Measurements from ENCODE around the gene PLEKHG7.

Gene PLEKHG7

GRCh38 chr12:92721656-92722055, 18.9 kb downstream of the PLEKHG7 start:
- no peak for DNase-seq (ENCODE audit: low read depth)
- H3K4me3 ChIP-seq (ENCODE audit: low read length), result no peak overlapping the region
- no peak for TF ChIP-seq CTCF (conservative IDR thresholded peaks at IDR 0.05; ENCODE audit: low read depth, low read length)

GRCh38 chr12:92722897-92723296, 20.1 kb downstream of the PLEKHG7 start:
- no peak for DNase-seq (ENCODE audit: low read depth)
- no peak overlapping the region for H3K4me3 ChIP-seq (ENCODE audit: low read length)
- TF ChIP-seq CTCF (conservative IDR thresholded peaks at IDR 0.05; ENCODE audit: low read depth, low read length), result no peak

- H3K4me3 ChIP-seq (ENCODE audit: low read length), result no peak overlapping the region
- no peak for TF ChIP-seq CTCF (conservative IDR thresholded peaks at IDR 0.05; ENCODE audit: low read depth, low read length)
- no peak for DNase-seq (ENCODE audit: low read depth)
These were observed 24.1 kb downstream of the PLEKHG7 start for GRCh38 chr12:92726850-92727249.

GRCh38 chr12:92729773-92730305, 27.1 kb downstream of the PLEKHG7 start:
- DNase-seq (ENCODE audit: low read depth), result no peak
- TF ChIP-seq CTCF (conservative IDR thresholded peaks at IDR 0.05; ENCODE audit: low read depth, low read length), result no peak
- no peak overlapping the region for H3K4me3 ChIP-seq (ENCODE audit: low read length)

GRCh38 chr12:92730758-92731157, 28.0 kb downstream of the PLEKHG7 start:
- no peak for TF ChIP-seq CTCF (conservative IDR thresholded peaks at IDR 0.05; ENCODE audit: low read depth, low read length)
- H3K4me3 ChIP-seq (ENCODE audit: low read length), result no peak overlapping the region
- DNase-seq (ENCODE audit: low read depth), result no peak

- no peak for DNase-seq (ENCODE audit: low read depth)
- TF ChIP-seq CTCF (conservative IDR thresholded peaks at IDR 0.05; ENCODE audit: low read depth, low read length), result no peak
- H3K4me3 ChIP-seq (ENCODE audit: low read length), result no peak overlapping the region
These were observed 29.4 kb downstream of the PLEKHG7 start for GRCh38 chr12:92732216-92732615.

- no peak for DNase-seq (ENCODE audit: low read depth)
- TF ChIP-seq CTCF (conservative IDR thresholded peaks at IDR 0.05; ENCODE audit: low read depth, low read length), result no peak
- H3K4me3 ChIP-seq (ENCODE audit: low read length), result no peak overlapping the region
These were observed 29.9 kb downstream of the PLEKHG7 start for GRCh38 chr12:92732716-92733115.

All from retinal pigment epithelial cell (primary cell).